ENCODE results near the gene ARL5A. TPM values are rescaled to one million over a fixed set of nuclear protein-coding genes. Genes with fewer than 3 reads are reported as not detected.

The ARL5A gene
- polyA plus RNA-seq, 3 donors: 21.3 to 85.8 (median 74.5) TPM

GRCh38 chr2:151817929-151818328 lies 10.3 kb downstream of the ARL5A start:
- H3K4me3 ChIP-seq (replicated peaks in 1 of 3; ENCODE audit: low read depth in 2 of 3, low read length in 3 of 3): no peak overlapping the region
- H3K27ac Mint-ChIP-seq: peak overlapping the region in 1 of 7 donors; percentile 45
- H2AFZ ChIP-seq (ENCODE audit: insufficient read depth, low read depth, low read length, poor library complexity, severe bottlenecking): no peak overlapping the region
- intact Hi-C loops (cut with micrococcal nuclease): no loop called here
- H3K27me3 Mint-ChIP-seq (ENCODE audit: low read depth in 3 of 3): no peaks in the 10 kb centered on the region
- no peak overlapping the region for H3K27ac ChIP-seq (ENCODE audit: low read depth in 1 of 2, low read length in 2 of 2)
- DNase-seq: no peak
- H3K4me1 Mint-ChIP-seq: peaks cover 6% of the 10 kb centered on the region
- peaks cover 87% of the 10 kb centered on the region for H4K20me1 ChIP-seq (ENCODE audit: insufficient read depth, low read length)
- TF ChIP-seq CTCF (IDR thresholded peaks at IDR 0.05): no peak
- no peak overlapping the region for H3K4me2 ChIP-seq (replicated peaks; ENCODE audit: extremely low read depth, low read length, poor library complexity, severe bottlenecking)
- peaks cover 0 to under 1% (median 0%) of the 10 kb centered on the region in 7 donors for H3K9me3 Mint-ChIP-seq
- H3K36me3 Mint-ChIP-seq: peaks cover 31 to 51% of the 10 kb centered on the region in 2 donors
- no CpG with 5 or more reads among the region's 3 CpGs for WGBS (ENCODE audit: insufficient coverage)
- H3K27me3 ChIP-seq (ENCODE audit: control insufficient read depth in 2 of 2, insufficient read depth in 2 of 2, low read length in 2 of 2): no peaks in the 10 kb centered on the region
- no peaks in the 10 kb centered on the region for H3K4me1 ChIP-seq (ENCODE audit: control insufficient read depth in 1 of 2, insufficient read depth in 2 of 2, low read length in 2 of 2)
- H3K36me3 ChIP-seq (replicated peaks in 1 of 2; ENCODE audit: control insufficient read depth in 1 of 2, insufficient read depth in 2 of 2, low read length in 2 of 2): peaks cover 43 to 55% of the 10 kb centered on the region in 2 donors
- no peaks in the 10 kb centered on the region for H3K9me3 ChIP-seq (replicated peaks in 1 of 2; ENCODE audit: control insufficient read depth in 1 of 2, insufficient read depth in 1 of 2, low read length in 2 of 2)
- no peak overlapping the region for H3K4me3 Mint-ChIP-seq
- no peak overlapping the region for H3K9ac ChIP-seq (ENCODE audit: insufficient read depth, low read length, poor library complexity, severe bottlenecking)
- peaks cover 77% of the 10 kb centered on the region for H3K79me2 ChIP-seq (ENCODE audit: insufficient read depth, low read length)

- H4K20me1 ChIP-seq (ENCODE audit: insufficient read depth, low read length): peaks cover 76% of the 10 kb centered on the region
- Mint-ChIP-seq H3K4me1 (peaks cover 2% of the 10 kb centered on the region), H3K27me3 (ENCODE audit: low read depth in 3 of 3) (no peaks in the 10 kb centered on the region)
These were observed 11.4 kb downstream of the ARL5A start for GRCh38 chr2:151816843-151817242.

More at GRCh38 chr2:151816843-151817242, 11.4 kb downstream of the ARL5A start:
- peaks cover 0 to under 1% of the 10 kb centered on the region in 2 donors for H3K9me3 ChIP-seq (replicated peaks in 1 of 2; ENCODE audit: control insufficient read depth in 1 of 2, insufficient read depth in 1 of 2, low read length in 2 of 2)
- peaks cover 37 to 57% of the 10 kb centered on the region in 2 donors for H3K36me3 Mint-ChIP-seq
- H3K4me1 ChIP-seq (ENCODE audit: control insufficient read depth in 1 of 2, insufficient read depth in 2 of 2, low read length in 2 of 2): no peaks in the 10 kb centered on the region
- no peaks in the 10 kb centered on the region for H3K27me3 ChIP-seq (ENCODE audit: control insufficient read depth in 2 of 2, insufficient read depth in 2 of 2, low read length in 2 of 2)
- no peak overlapping the region for H2AFZ ChIP-seq (ENCODE audit: insufficient read depth, low read depth, low read length, poor library complexity, severe bottlenecking)
- no peak overlapping the region for H3K27ac Mint-ChIP-seq
- no peak overlapping the region for H3K4me2 ChIP-seq (replicated peaks; ENCODE audit: extremely low read depth, low read length, poor library complexity, severe bottlenecking)
- H3K36me3 ChIP-seq (replicated peaks in 1 of 2; ENCODE audit: control insufficient read depth in 1 of 2, insufficient read depth in 2 of 2, low read length in 2 of 2): peaks cover 51 to 66% of the 10 kb centered on the region in 2 donors
- H3K27ac ChIP-seq (ENCODE audit: low read depth in 1 of 2, low read length in 2 of 2): no peak overlapping the region
- intact Hi-C loops (cut with micrococcal nuclease): no loop called here
- H3K4me3 ChIP-seq (replicated peaks in 1 of 3; ENCODE audit: low read depth in 2 of 3, low read length in 3 of 3): no peak overlapping the region
- H3K9ac ChIP-seq (ENCODE audit: insufficient read depth, low read length, poor library complexity, severe bottlenecking): no peak overlapping the region
- no peak overlapping the region for H3K4me3 Mint-ChIP-seq
- no peak for TF ChIP-seq CTCF (IDR thresholded peaks at IDR 0.05)
- WGBS (ENCODE audit: insufficient coverage): 100% methylated on average over 1 of the region's 2 CpGs
- peaks cover 66% of the 10 kb centered on the region for H3K79me2 ChIP-seq (ENCODE audit: insufficient read depth, low read length)
- DNase-seq: no peak
- peaks cover 0 to 2% (median 1%) of the 10 kb centered on the region in 7 donors for H3K9me3 Mint-ChIP-seq

All from CD14-positive monocyte (primary cell).